Measurements from ENCODE around the gene LDLRAD4. TPM values are rescaled to one million over a fixed set of nuclear protein-coding genes. Genes with fewer than 3 reads are reported as not detected.
A peak's percentile ranks its signal among the peaks of the same experiment; 100 is the strongest.

Gene LDLRAD4
- total and polyA plus RNA-seq, 8 donors, result 2.0 to 47.9 (median 9.0) TPM

DNA sequence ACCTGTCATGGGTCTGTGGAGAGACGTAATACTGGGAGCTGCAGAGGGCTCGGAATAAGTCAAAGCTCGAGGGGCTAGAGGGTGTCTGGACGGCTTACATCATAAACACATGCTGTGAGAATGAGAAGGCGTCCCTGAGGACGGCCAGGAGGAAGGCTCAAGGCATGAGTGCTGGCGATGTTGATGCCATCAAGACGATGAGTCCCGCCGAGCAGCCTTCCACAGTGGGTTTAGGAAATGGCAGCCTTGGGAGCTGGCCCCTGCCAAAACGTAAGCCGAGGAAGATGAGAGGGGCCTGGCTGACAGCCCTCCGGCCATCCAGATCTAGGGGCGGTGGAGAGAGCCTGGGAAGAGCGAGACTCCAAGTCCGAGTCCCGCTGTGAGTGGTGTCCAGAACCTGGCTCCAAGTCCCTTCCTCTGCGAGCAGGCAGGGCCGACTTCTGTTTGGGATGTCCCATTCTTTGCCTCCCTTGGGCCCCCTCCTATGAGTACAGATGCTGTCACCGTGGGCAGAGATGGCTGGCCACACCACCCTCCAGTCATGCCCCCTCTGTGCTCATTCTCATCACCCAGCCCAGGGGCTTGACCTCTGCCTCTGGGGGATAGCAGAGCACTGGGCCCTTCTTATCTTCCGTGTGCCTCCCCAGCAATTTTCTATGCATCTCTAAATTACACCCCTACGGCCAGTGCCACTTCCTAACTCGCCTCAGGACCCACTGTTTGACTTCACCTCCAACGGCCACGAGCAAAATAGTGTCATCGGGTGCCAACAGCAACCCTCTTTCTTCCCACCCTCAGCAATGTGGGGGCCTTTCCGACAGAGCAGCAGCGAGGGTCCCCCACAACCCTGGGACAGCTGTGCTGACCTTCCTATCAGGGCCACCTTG, 332.1 kb downstream of the LDLRAD4 start:
- intact Hi-C loops (cut with DNase I; ENCODE audit: low total_unique reads), result no loop called here
- no peaks in the 10 kb centered on the region for H3K9me3 ChIP-seq
- no peak for TF ChIP-seq EP300 (IDR thresholded peaks at IDR 0.05)
- TF ChIP-seq POLR2AphosphoS5 (IDR thresholded peaks at IDR 0.05), result no peak
- no peak for TF ChIP-seq POLR2A (IDR thresholded peaks at IDR 0.05)
- TF ChIP-seq, protein P1, sequence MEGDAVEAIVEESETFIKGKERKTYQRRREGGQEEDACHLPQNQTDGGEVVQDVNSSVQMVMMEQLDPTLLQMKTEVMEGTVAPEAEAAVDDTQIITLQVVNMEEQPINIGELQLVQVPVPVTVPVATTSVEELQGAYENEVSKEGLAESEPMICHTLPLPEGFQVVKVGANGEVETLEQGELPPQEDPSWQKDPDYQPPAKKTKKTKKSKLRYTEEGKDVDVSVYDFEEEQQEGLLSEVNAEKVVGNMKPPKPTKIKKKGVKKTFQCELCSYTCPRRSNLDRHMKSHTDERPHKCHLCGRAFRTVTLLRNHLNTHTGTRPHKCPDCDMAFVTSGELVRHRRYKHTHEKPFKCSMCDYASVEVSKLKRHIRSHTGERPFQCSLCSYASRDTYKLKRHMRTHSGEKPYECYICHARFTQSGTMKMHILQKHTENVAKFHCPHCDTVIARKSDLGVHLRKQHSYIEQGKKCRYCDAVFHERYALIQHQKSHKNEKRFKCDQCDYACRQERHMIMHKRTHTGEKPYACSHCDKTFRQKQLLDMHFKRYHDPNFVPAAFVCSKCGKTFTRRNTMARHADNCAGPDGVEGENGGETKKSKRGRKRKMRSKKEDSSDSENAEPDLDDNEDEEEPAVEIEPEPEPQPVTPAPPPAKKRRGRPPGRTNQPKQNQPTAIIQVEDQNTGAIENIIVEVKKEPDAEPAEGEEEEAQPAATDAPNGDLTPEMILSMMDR (IDR thresholded peaks at IDR 0.05), result no peak

DNA sequence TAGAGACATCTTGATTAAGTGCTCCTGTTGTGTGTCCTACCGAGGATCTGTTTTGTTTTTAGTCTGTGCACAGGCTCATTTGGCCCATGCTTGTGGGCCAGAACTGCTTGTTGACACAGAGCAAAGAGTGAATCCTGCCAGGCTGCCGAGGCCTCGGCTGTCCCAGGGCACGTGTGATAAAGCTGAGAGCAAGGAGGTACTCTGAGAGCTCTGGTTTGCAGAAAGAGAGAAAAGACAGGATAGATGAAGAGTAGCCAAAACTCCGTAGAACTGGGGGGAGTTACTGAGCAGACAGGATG, 332.7 kb downstream of the LDLRAD4 start:
- WGBS, 5 donors, result 53 to 69% (median 55%) methylated on average over 5 of the region's 5 CpGs
- Histone ChIP-seq H3K27ac (no peak overlapping the region), H3K4me3 (no peak overlapping the region), H3K4me1 (peaks cover 6 to 38% (median 18%) of the 10 kb centered on the region in 4 donors), H3K36me3 (no peaks in the 10 kb centered on the region), H3K27me3 (no peaks in the 10 kb centered on the region), H3K9me3 (no peaks in the 10 kb centered on the region)
- no peak for DNase-seq
- intact Hi-C loops (cut with DNase I; ENCODE audit: low total_unique reads), result no loop called here
- TF ChIP-seq, protein P1 (IDR thresholded peaks at IDR 0.05), result no peak
- no peak for TF ChIP-seq POLR2AphosphoS5 (IDR thresholded peaks at IDR 0.05)
- no peak for TF ChIP-seq POLR2A (IDR thresholded peaks at IDR 0.05)
- no peak for TF ChIP-seq EP300 (IDR thresholded peaks at IDR 0.05)

More for the DNA sequence above, 332.1 kb downstream of the LDLRAD4 start:
- peaks cover 6 to 38% (median 18%) of the 10 kb centered on the region in 4 donors for H3K4me1 ChIP-seq
- H3K36me3 ChIP-seq, result no peaks in the 10 kb centered on the region
- WGBS, 5 donors, result 90 to 94% (median 92%) methylated on average over 28 of the region's 28 CpGs
- H3K27ac ChIP-seq, result peak overlapping the region in 1 of 5 donors; percentile 74
- DNase-seq, result no peak
- no peaks in the 10 kb centered on the region for H3K27me3 ChIP-seq
- H3K4me3 ChIP-seq, result no peak overlapping the region

DNA sequence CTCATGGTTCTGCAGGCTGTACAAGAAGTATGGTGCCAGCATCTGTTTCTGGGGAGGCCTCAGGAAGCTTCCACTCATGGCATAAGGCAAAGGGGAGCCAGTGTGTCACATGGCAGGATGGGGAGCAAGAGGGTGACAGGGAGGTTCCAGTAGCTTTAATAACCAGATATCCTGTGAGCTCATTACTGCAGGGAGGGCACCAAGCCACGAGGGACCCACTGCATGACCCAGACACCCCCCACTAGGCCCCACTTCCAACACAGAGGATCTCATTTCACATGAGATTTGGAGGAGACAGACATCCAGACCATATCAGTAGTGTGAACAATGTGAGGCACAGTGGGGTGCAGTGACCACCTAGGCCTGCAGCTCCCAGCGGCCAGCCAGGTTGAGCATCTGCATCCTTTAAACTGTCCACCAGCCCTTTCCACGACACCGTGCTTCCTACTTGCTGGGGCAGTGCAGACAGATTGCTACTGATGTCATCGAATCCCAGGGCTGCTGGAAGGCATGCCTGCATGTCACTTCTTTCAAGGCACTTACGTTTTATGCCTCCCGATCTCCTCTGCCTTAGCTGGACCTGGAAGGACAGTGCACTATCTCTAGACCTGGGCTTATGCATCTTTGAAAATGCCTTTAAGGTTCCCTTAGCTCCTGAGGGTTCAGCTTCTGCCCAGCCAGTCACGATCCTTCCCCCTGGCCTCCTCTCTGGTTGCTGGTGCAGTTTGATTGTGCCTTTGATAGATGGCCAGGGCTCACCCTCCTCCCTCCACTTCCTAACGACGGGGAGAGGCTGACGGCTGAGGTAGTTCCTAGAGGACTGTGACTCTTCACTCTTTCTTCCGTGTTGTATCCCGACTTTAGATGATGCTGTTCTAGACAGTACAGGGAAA, 333.5 kb downstream of the LDLRAD4 start:
- Histone ChIP-seq H3K36me3 (no peaks in the 10 kb centered on the region), H3K4me3 (no peak overlapping the region), H3K4me1 (peaks cover 6 to 34% (median 18%) of the 10 kb centered on the region in 4 donors), H3K27me3 (no peaks in the 10 kb centered on the region), H3K27ac (no peak overlapping the region), H3K9me3 (no peaks in the 10 kb centered on the region)
- 58 to 66% (median 59%) methylated on average over 13 of the region's 13 CpGs for WGBS, 5 donors
- DNase-seq, result no peak
- intact Hi-C loops (cut with DNase I; ENCODE audit: low total_unique reads), result no loop called here
- TF ChIP-seq, protein P1 (IDR thresholded peaks at IDR 0.05), result no peak
- TF ChIP-seq POLR2AphosphoS5 (IDR thresholded peaks at IDR 0.05) (no peak), EP300 (IDR thresholded peaks at IDR 0.05) (no peak), POLR2A (IDR thresholded peaks at IDR 0.05) (no peak)

DNA sequence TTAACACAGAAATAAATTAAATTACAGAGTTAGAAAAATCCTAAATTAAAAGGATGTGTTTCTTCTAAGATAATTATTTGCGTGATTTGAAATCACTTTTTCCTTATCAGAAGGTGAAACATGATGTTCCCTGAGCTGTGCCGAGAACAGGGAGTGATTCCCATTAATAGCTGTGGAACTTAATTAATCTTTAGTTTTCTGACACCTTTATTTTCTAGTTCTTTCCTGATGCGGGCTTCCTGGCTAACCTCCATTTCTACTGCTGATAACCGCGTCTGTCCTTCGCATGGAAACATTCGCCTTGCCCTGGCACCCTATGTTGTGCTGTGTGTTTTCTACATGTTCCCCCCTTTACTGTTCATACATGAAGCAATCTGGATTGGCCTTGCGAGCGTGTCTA, 334.9 kb downstream of the LDLRAD4 start:
- no peaks in the 10 kb centered on the region for H3K27me3 ChIP-seq
- no peaks in the 10 kb centered on the region for H3K36me3 ChIP-seq
- intact Hi-C loops (cut with DNase I; ENCODE audit: low total_unique reads), result no loop called here
- peaks cover 3 to 35% (median 19%) of the 10 kb centered on the region in 4 donors for H3K4me1 ChIP-seq
- 84 to 88% (median 85%) methylated on average over 9 of the region's 9 CpGs for WGBS, 5 donors
- DNase-seq, result no peak
- H3K4me3 ChIP-seq, result no peak overlapping the region
- H3K9me3 ChIP-seq, result no peaks in the 10 kb centered on the region
- TF ChIP-seq POLR2AphosphoS5 (IDR thresholded peaks at IDR 0.05), result no peak
- no peak for TF ChIP-seq POLR2A (IDR thresholded peaks at IDR 0.05)
- TF ChIP-seq, protein P1 (IDR thresholded peaks at IDR 0.05), result no peak
- no peak overlapping the region for H3K27ac ChIP-seq

Data from stomach (tissue), 9 donors.